ENCODE measurements around the gene GKAP1.
"Not testable (repeated sequence)": the region's sequence is repeated elsewhere in the genome, so short reads cannot be mapped to it uniquely, and the experiment has no call there.

DNA sequence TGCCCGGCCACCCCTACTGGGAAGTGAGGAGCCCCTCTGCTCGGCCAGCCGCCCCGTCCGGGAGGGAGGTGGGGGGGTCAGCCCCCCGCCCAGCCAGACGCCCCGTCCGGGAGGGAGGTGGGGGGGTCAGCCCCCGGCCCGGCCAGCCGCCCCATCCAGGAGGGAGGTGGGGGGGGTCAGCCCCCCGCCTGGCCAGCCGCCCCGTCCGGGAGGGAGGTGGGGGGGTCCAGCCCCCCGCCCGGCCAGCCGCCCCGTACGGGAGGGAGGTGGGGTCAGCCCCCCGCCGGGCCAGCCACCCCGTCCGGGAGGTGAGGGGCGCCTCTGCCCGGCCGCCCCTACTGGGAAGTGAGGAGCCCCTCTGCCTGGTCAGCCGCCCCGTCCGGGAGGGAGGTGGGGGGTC is 13.1 kb downstream of the GKAP1 start:
- not testable (repeated sequence) for TF ChIP-seq EZH2 (IDR thresholded peaks at IDR 0.05; ENCODE audit: borderline replicate concordance); CTCF (IDR thresholded peaks at IDR 0.05; ENCODE audit: poor library complexity)
